SK-N-MC (cell line): ENCODE results near the gene CD1D.

ENCODE experiments used
- EZH2 ChIP-seq: fragments of 200-600 bp; sonication (generic); IDR thresholded peaks from one replicate; pipeline ENCODE4 v1.6.1; 2017; ENCODE audit warnings: antibody characterized with exemption
- FOXP2 ChIP-seq: optimal IDR thresholded peaks from 2 replicates; pipeline ENCODE3; 2011; ENCODE audit warnings: mild to moderate bottlenecking, moderate library complexity; ENCODE audit not compliant: insufficient read depth; ENCODE audit errors: extremely low read length, control extremely low read depth
- POLR2AphosphoS5 ChIP-seq: IDR thresholded peaks from 2 replicates; pipeline ENCODE4 v1.6.1; 2012; ENCODE audit warnings: mild to moderate bottlenecking, low read depth, low read length, borderline replicate concordance

- no peak for TF ChIP-seq POLR2AphosphoS5
- no peak for TF ChIP-seq EZH2
- no peak for TF ChIP-seq FOXP2
Observed at GRCh38 chr1:158140764-158141192, 39.9 kb upstream of the CD1D start.
